GM21423 (cell line): ENCODE results near the gene DSEL.

Experiments
- ATAC-seq: cut with Tn5 transposase; IDR thresholded peaks from one replicate; pipeline ENCODE4 v1.9.1; 2021; ENCODE audit warnings: mild to moderate bottlenecking, moderate library complexity; ENCODE audit not compliant: unreplicated experiment

The DSEL gene

GRCh38 chr18:67504739-67505138 is 11.8 kb downstream of the DSEL start:
- ATAC-seq, result no peak

GRCh38 chr18:67500522-67501205 is 15.9 kb downstream of the DSEL start:
- ATAC-seq, result no peak

- ATAC-seq, result no peak
Measured at GRCh38 chr18:67496469-67496868, 20.1 kb downstream of the DSEL start.

- ATAC-seq, result no peak
Measured at GRCh38 chr18:67486534-67486933, 30.0 kb downstream of the DSEL start.

- ATAC-seq, result no peak
Measured at GRCh38 chr18:67485655-67486054, 30.9 kb downstream of the DSEL start.

GRCh38 chr18:67484458-67484857 is 32.1 kb downstream of the DSEL start:
- ATAC-seq, result no peak

GRCh38 chr18:67483952-67484351 is 32.6 kb downstream of the DSEL start:
- no peak for ATAC-seq

GRCh38 chr18:67483237-67483636 is 33.3 kb downstream of the DSEL start:
- ATAC-seq, result no peak

- no peak for ATAC-seq
Measured at GRCh38 chr18:67478249-67478648, 38.3 kb downstream of the DSEL start.

GRCh38 chr18:67477522-67477921 is 39.0 kb downstream of the DSEL start:
- no peak for ATAC-seq

GRCh38 chr18:67476585-67476984 is 39.9 kb downstream of the DSEL start:
- no peak for ATAC-seq

- ATAC-seq, result no peak
Measured at GRCh38 chr18:67475673-67476072, 40.8 kb downstream of the DSEL start.

- ATAC-seq, result no peak
Measured at GRCh38 chr18:67468038-67468437, 48.5 kb downstream of the DSEL start.

- no peak for ATAC-seq
Measured at GRCh38 chr18:67467188-67467587, 49.3 kb downstream of the DSEL start.

- no peak for ATAC-seq
Measured at GRCh38 chr18:67464499-67464898, 52.0 kb downstream of the DSEL start.

GRCh38 chr18:67463829-67464228 is 52.7 kb downstream of the DSEL start:
- ATAC-seq, result no peak

- ATAC-seq, result no peak
Measured at GRCh38 chr18:67456711-67457110, 59.8 kb downstream of the DSEL start.
